Measurements from ENCODE around the gene NR5A1.

GRCh38 chr9:124482431-124483031 lies 24.7 kb downstream of the NR5A1 start:
- TF ChIP-seq EZH2 (optimal IDR thresholded peaks at IDR 0.05; ENCODE audit: low read depth, low read length): no peak
- TF ChIP-seq CTCF (IDR thresholded peaks at IDR 0.05; ENCODE audit: low read length): no peak
- TF ChIP-seq EZH2phosphoT487 (IDR thresholded peaks at IDR 0.05; ENCODE audit: low read length): no peak
